ENCODE data around the gene C6orf15.
A peak's percentile ranks its signal among the peaks of the same experiment; 100 is the strongest.

C6orf15 gene

DNA sequence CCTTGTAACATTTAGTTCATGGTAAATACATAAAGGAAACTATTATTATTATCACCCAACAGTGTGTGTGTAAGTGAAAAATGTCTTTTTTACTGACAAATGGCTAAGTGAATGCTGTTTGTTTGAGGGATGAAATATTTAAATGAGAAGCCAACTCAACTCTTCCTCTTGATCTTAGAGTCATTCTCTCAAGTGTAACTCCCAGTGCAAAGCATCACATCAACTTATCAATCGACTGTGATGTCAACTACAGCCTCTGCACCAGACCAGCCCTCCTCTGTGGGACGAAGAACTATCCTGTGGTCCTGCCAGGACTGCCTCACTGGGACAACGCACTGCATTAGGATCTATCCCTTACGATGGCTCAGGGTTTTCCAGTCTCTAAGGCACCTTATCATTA is 5.3 kb downstream of the C6orf15 start:
- DNase-seq (ENCODE audit: low read depth in 2 of 2): no peak

DNA sequence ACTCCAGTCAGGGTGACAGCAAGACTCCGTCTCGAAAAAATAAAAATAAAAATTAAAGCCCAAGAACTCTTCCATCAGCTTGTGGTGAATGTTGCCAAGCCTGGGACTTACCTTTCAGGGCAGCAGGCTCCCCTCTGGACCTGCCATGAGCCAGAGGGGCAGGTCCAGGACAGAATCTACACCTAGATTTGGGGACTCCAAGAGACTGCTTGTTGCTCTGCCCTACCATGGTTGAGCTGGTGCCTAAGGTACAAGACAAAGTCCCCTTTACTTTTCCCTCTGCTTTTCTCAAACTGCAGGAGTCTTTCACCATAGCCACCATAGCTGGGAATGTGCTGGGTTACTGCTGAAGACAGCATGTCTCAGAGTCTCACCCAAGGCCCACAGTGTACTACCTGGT is 9.2 kb downstream of the C6orf15 start:
- DNase-seq (ENCODE audit: low read depth in 2 of 2): no peak

DNA sequence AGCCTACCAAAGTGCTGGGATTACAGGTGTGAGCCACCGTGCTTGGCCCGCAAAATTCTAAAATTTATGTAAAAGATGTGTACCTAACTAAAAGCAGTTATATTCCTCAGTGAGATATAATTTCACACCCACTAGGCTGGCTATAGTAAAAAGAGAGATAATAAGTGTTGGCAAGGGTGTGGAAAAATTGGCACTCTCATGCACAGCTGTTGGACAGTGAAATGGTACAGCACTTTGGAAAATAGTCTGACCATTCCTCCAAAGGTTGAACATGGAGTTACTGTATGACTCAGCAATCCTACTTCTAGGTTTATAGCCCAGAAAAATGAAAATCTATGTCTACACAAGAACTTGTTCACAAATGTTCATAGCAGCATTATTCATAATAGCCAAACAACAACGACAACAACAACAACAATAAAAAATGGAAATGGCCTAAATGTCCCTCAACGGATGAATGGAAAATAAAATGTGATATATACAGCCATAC is 13.9 kb downstream of the C6orf15 start:
- DNase-seq (ENCODE audit: low read depth in 2 of 2): no peak

DNA sequence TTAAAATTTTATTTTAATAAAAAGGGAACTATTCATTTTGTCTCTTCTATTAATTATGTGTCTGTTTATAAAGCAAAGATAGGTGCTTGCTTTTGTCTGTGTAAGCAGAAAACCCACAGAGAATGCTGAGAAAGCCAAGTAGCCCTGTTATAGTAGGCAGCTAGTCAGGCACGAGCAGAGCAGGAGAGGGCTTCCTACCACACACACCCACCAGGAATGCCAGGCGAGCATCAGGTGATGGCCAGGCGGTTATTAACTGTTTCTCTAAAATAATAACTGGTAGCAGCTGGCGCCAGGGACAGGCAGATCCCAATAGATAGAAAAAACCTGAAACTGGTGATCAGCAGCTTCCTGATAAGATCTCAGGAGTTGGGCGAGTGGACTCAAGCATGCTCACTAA is 15.7 kb downstream of the C6orf15 start:
- DNase-seq (ENCODE audit: low read depth in 2 of 2): no peak

DNA sequence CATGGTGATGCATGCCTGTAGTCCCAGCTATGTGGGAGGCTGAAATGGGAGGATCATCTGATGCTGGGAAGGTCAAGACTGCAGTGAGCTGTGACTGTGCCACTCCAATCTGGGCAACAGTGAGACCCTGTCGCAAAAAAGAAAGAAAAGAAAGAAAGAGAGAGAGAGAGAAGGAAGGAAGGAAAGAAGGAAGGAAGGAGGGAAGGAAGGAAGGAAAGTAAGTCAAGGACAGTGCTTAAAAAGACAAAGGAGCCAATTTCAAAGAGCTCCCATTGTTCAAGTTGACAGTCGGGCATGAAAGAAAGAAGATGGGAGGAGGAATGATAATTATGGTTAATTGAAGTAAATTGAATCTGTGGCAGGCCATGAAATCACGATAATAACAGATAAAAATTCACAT is 16.2 kb downstream of the C6orf15 start:
- no peak for DNase-seq (ENCODE audit: low read depth in 2 of 2)

DNA sequence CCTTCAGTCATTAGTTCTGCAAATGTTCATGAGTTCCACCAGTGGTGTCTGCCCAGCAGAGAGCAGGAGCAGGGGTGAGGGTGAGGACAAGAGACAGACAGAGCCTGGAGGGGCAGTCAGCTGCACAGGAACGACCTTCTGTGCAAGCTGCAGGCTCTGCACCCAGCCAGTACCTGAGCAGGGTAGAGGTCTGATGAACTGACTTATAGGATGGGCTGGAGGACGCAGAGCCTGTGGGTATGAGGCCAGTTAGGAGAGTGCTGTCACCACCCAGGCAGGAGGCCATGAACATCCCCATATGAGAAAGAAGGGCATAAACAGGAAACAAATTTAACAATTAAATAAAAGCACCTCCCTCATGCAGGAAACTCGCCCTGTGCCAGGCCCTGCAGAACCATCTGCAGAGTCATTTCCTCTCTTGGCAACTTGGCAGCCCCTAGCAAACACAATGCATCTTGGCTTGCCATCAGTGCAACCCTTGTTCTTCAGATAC is 17.9 kb downstream of the C6orf15 start:
- no peak for DNase-seq (ENCODE audit: low read depth in 2 of 2)

DNA sequence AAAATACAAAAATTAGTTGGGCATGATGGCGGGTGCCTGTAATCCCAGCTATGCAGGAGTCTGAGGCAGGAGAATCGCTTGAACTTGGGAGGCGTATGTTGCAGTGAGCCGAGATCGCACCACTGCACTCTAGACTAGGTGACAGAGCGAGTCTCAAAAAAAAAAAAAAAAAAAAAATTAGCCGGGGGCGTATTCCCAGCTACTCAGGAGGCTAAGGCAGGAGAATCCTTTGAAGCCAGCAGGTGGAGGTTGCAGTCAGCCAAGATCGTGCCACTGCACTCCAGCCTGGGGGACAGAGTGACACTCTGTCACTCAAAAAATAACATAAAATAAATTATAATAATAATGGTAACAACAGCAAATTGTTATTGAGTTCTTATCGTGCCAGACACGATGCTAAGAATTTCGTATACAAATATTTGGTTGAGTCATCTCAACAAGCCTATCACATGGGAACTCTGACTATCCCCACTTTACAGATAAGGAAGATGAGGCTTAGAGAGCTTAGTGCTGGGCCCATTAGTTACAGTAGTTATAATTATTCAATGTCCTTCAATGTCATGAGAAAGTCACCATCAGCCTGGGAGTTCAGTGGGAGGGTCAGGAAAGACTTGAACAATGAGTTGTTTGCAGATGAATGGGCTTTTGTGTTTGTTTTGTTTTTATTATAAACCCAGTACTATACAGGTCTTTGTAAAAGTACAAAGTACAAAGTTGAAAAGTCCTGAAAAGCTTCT is 19.4 kb downstream of the C6orf15 start:
- DNase-seq (ENCODE audit: low read depth in 2 of 2): no peak

DNA sequence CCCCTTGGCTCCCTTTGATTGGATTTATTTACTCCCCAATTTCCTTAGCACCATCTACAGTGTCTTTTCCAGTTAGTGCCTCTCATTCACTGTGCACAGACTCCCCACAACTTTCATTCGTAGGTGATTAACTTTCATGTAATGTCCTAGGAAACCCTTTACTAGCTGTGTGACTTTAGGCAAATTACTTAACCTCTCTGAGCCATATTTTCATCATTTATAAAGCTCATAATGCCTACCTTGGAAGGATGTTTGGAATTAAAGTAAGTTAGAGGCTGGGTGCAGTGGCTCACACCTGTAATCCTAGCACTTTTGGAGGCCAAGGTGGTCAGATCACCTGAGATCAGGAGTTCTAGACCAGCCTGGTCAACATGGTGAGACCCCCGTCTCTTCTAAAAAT is 20.1 kb downstream of the C6orf15 start:
- DNase-seq (ENCODE audit: low read depth in 2 of 2): no peak

DNA sequence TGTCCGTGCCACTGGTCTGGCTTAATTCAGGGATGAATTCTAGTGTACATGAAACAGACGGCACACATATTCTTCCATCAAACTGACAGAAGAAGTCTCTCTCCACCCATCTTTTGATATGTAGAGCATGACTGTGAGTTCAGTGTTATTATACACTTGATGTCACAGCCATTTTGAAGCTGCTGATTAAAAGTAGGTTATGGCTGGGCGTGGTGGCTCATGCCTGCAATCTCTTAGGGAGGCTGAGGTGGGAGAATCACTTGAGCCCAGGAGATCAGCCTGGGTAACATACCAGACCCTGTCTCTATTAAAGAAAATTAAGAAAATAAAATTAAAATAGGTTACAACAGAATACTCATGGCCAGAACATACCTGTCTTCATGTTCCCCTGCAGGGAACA is 20.7 kb downstream of the C6orf15 start:
- DNase-seq (ENCODE audit: low read depth in 2 of 2): no peak

DNA sequence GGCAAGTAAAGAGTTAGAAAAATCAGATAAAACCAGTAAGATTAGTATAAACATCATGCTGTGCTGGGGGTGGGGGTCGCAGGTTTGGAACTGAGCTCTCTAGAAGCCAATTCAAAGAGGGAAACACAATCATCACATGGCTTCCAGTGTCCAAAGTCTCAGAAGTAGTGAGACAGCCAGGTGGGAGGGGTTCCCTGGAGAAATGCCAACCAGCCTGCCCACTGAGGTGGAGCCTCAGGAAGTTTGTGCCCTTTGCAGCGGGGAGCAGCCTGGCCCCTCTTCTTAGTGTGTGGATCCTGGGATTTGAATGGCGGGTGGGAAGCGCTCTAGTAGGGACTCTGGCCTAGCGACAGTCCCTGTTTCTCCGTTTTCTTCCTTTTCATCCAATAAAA is 21.4 kb downstream of the C6orf15 start:
- no peak for DNase-seq (ENCODE audit: low read depth in 2 of 2)

DNA sequence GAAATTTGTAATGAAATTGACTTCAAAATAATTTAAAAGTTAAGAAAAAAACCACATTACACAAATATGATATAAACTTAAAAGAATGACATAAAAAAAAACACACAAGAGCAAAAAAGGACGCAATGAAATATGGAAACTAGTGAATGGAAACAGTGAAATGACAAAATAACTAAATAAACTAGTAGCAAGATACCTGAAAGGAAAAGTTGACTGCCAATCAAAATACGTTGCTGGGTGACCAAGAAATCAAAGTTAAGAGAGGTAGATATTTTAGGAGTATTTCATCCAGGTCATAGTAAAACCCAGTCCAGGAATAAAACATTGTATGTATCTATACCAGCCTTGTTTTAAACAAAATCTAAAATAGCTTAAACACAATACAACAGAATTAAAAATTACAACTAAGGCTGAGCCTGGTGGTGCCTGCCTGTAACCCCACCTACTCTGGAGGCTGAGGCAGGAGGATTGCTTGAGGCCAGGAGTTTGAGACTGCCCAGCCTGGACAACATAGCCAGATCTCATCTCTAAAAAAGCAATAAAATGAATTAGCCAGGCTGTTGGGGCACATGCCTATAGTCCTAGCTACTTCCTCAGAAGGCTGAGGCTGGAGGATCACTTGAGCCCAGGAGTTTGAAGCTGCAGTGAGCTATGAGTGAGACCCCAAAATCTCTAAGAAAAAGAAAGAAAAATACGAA is 22.0 kb downstream of the C6orf15 start:
- DNase-seq (ENCODE audit: low read depth in 2 of 2): no peak

DNA sequence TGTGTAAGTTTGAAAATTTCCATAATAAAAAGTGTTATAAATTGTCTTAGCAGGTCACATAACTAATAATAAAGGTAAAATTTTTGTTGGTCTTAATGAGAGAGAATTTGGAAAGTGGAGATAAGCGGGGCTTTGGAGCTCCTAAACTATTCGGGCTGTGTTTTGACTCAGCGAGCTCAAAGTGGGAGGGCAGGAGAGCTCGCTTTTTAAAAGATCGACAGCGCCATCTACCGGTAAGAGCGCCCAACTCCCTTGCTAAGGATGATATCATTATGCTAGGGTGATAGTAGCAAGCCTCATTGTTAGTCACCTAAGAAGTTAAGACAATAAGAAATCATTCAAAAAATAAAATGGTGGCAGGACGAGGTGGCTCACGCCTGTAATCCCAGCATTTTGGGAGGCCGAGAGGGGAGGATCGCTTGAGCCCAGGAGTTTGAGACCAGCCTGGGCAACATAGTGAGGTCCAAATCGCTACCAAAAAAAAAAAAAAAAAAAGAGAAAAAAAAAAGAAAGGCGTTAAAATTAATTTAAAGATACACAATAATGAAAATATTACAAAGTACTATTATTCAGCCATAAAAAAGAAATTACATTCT is 24.8 kb downstream of the C6orf15 start:
- peak; percentile 86 to 95 for DNase-seq (ENCODE audit: low read depth in 2 of 2)

DNA sequence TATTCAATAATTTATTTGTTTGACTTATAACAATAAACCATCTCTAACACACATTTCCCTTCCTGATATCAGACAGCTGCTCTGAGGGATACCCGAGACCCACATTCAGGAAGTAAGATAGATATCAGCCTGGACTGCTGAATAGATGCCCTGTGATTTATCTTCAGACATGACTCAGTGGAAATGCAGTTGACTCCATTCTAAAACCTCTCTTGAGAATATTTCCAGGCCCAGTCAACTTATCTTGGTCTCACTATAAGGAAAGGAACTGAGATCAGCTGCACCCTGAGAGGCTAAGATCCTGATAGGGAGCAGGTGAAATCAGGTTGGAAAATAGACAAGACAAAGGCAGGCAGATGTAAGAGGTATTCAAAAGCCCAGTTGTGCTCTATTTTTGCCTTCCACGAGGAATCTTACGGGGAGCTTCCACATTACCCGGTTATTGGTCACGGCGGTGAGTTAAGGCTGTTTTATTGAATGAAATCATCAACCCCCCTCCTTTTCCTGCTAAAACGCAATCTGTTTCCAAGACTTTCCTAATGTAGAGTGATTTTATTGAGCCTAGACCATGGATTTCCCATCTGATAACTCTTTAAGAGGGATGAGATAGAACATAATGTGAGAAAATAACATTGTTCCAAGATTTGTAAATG is 25.5 kb downstream of the C6orf15 start:
- no peak for DNase-seq (ENCODE audit: low read depth in 2 of 2)

DNA sequence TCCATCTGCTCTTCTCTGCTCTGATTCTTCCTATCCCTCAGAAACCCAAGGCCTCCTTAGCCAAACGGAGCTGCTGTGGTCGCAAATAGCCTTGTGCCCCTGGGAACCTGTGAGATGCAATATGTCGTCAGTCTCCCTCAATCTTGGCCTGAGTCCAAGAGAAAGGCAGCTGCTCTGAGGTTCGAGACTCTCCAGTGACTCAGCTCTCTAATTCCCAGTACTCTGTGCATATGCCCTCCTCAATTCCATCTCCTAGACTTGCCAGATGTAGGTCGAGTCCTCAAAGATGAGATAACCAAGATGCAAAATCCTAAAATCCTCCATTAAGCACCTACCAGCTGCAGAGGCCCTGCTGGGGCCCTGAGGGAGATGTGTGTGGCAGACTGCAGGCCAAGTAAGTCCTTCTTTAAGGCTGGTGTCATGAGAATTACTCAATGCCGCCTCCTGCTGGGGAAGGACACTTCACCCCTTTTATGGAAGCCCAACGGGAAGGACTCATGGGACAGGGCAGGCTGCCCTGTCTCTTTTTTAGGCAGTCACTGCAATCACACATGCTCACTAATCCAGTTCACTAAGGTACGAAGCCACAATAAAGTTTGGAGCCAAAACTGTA is 28.5 kb downstream of the C6orf15 start:
- DNase-seq (ENCODE audit: low read depth in 2 of 2): peak; percentile 14

DNA sequence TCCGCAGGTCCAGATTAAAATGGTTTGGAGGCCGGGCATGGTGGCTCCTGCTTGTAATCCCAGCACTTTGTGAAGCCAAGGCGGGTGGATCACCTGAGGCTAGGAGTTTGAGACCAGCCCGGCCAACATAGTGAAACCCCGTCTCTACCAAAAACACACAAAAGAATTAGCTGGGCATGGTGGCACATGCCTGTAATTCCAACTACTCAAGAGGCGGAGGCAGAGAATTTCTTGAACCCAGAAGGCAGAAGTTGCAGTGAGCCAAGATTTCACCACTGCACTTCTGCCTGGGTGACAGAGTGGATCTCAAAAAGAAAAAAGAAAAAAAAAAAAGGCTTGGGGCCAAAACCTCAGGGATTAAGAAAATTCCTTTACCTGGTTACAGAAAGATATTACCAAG is 30.5 kb downstream of the C6orf15 start:
- no peak for DNase-seq (ENCODE audit: low read depth in 2 of 2)

DNA sequence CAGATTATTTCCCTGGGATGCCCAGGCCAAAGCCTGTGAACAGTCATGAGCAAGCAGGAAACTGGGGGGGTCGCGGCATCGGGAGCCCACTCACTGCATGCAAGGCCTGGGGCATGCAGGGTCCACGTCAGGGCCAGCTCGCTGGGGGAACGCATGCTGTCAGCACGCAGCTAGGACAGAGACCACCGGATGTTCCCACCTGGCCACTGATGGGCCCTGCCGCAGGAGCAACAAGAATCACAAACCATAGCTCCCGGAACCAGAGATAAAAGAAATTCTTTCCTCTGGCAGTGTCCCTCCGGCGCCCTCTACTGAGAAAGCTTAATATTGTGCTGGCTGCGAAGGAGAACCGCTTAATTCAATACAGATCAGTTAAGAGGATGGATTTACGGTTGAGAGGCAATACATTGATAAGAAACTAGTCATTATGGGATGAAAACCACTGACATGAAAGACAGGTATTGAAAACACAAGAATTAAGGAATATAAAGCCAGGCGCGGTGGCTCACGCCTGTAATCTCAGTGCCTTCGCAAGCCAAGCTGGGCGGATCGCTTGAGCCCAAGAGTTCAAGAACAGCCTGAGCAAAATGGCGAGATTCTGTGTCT is 32.6 kb downstream of the C6orf15 start:
- peak; percentile 39 to 62 for DNase-seq (ENCODE audit: low read depth in 2 of 2)

DNA sequence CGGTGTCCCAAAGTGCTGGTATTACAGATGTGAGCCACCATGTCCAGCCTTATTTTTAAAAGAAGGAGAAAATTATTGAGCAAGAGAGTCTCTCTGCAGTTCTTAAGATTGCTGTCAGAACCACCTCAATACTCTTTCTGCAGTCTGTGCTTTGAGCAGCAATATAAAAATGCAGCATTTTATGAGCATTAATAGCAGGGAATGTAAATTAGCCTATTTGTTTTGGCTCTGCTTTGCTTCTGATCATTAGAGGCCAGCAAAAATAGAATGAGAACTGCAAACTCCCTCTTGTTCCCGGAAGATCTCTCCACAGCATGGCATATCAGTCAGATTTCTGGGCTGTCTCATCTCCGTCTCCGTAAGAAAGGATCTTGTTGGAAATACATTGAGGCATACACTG is 35.8 kb downstream of the C6orf15 start:
- DNase-seq (ENCODE audit: low read depth in 2 of 2): no peak

DNA sequence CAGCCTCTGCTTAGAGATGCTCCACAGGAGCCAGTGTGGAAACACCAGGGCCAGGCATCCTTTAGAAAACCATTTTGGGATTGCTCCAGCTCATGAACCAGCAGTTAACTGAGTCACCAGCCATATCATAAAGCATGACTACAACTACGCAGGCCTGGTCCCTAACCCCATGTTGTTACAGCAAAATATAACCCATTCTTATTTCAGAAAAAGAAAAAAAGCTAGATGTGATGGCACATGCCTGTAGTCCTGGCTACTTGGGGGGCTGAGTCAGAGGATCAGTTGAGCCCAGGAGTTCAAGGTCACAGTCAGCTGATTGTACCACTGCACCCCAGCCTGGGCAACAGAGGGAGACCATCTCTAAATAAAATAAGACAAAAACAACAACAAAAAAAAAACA is 36.8 kb downstream of the C6orf15 start:
- DNase-seq (ENCODE audit: low read depth in 2 of 2): no peak

DNA sequence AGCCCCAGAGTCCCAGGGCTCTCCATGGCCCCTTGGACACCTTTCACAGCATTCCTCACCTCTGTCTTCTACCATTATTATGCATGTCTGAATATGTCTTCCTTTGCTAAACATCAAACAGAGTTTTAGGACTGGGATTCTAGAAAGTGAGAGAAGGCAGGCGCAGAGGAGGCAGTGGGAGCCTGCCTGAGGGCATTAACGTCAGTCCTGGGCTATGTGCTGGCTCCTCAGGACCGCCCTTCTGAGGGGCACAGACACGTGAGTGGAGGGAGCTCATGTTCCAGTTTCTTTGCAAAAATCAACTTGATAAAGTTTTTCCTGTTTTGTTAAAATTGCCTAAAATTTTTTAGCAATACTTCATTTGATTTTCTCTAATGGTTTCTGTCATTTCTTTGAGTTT is 38.0 kb downstream of the C6orf15 start:
- DNase-seq (ENCODE audit: low read depth in 2 of 2): no peak

DNA sequence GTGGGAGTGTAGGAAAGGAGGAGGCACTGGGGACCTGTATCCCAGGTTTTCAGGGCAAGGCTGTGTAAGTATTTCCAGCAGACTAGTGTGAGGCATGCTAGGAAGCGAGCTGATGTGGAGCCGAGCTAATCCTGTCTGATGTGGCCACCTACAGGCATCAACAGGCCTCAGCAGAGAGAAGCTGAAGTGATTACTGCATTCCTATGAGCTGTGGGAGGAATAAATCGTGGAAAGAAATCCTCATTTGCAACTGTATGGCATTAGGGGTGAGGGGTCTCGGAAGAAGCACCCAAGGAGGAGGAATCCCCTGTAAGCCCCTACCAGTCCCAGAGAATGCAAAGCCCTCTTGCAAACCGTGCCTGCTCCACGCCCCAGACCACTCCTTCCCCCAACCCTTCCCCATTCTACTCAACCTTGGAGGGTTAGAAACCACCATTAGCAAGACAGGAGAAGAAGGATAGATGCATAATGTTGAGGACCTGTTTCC is 41.6 kb downstream of the C6orf15 start:
- DNase-seq (ENCODE audit: low read depth in 2 of 2): no peak

DNA sequence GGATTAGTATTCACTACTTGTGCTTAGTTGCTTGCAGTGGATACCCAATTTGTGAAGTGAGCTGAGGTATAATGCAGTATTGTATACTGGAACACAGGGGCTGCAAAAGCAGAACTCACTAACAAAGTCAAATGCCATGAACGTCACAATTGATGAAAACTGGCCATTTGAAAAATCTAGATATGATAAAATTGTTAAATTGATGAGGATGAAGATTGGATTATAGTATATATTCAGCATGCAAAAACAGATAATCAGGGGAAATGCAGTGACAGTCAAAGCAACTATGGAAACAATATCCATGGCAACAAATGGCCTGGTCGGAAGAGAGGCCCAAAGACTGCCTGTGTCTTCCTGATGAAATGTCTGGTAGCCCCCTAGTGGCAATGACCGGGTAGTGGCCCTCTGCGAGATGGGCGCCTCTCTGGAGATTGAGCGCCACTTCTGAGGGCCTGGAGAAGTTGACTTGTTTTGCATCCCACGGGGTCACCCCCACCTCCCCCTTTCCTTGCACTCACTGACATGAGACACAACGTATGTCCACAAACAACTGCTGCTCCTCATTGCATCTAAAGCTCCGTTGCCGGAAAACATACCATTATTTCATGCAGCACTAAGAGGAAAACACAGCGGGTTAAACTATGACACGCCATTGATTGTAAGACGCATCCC is 43.6 kb downstream of the C6orf15 start:
- DNase-seq (ENCODE audit: low read depth in 2 of 2): peak; percentile 54 to 58
